VCaP (cell line): Measurements from ENCODE around the gene ZNF630.
A peak's percentile ranks its signal among the peaks of the same experiment; 100 is the strongest.
"Not testable (repeated sequence)": the region's sequence is repeated elsewhere in the genome, so short reads cannot be mapped to it uniquely, and the experiment has no call there.

ENCODE experiments used
- H3K27ac ChIP-seq: fragments of 450-650 bp; 2 replicates; pipeline ENCODE4 v1.5.1; 2017
- TF ChIP-seq, protein P1 (sequence below): fragments of 450-650 bp; conservative IDR thresholded peaks from 2 replicates; pipeline ENCODE4 v1.5.1; 2017; ENCODE audit warnings: mild to moderate bottlenecking, moderate library complexity

The ZNF630 gene

DNA sequence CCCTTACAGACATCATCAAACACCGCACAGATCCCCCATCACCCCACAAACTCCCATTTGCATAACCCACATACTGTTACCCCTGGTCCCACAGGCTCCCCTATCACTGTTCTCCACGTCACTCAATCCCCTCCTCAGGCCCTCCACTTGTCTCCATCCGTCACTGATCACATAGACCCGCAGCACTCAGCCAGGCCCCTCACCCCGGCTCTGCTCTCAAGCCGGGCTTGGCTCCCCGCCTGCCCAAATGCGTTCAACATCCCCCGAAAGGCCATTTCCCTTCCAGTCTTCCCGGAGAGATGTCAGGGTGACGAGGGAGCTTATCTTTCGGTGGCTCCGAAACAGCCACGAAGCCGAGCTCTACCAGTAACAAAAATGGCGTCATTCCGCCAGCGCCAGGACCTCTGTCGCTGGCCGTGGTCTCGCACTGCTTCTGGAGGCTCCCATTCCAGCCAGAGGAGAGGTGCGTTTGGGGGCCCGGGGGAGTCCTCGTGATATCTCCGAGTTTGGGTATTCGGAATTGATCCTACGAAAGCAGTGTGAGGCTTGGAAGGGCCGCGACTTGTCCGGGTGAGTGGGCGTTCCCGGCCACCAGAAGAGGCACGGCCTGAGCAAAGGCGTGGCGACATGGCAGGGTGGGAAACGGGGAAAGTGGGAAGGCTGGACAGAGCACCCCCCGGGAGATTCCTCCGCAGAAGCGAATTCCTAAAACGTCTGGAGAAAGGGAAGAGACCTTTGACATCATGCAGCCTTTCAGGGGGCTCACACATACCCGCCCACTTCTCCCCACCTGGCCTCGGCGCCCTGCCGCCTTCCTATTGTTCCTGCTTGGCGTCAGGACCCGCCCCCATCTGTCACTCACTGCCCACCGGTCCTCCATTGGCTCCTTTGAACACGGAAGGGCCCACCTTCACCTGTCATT is at the start of gene ZNF630:
Gene ZNF630 (minus strand): TSS at position 577 of the 922 bp plus-strand sequence. CDS start 4,754 bp downstream, outside the sequence.
- H3K27ac ChIP-seq = peak within 1 kb of the TSS; percentile 86

GRCh38 chrX:48107717-48108116 is 36.3 kb upstream of the ZNF630 start:
- TF ChIP-seq, protein P1, sequence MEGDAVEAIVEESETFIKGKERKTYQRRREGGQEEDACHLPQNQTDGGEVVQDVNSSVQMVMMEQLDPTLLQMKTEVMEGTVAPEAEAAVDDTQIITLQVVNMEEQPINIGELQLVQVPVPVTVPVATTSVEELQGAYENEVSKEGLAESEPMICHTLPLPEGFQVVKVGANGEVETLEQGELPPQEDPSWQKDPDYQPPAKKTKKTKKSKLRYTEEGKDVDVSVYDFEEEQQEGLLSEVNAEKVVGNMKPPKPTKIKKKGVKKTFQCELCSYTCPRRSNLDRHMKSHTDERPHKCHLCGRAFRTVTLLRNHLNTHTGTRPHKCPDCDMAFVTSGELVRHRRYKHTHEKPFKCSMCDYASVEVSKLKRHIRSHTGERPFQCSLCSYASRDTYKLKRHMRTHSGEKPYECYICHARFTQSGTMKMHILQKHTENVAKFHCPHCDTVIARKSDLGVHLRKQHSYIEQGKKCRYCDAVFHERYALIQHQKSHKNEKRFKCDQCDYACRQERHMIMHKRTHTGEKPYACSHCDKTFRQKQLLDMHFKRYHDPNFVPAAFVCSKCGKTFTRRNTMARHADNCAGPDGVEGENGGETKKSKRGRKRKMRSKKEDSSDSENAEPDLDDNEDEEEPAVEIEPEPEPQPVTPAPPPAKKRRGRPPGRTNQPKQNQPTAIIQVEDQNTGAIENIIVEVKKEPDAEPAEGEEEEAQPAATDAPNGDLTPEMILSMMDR = no peak
- no peak overlapping the region for H3K27ac ChIP-seq

More for the DNA sequence above, at the start of gene ZNF630:
- TF ChIP-seq, protein P1 = no peak

- TF ChIP-seq, protein P1 = no peak
- no peak overlapping the region for H3K27ac ChIP-seq
Observed at GRCh38 chrX:48102874-48103374, 31.5 kb upstream of the ZNF630 start.

DNA sequence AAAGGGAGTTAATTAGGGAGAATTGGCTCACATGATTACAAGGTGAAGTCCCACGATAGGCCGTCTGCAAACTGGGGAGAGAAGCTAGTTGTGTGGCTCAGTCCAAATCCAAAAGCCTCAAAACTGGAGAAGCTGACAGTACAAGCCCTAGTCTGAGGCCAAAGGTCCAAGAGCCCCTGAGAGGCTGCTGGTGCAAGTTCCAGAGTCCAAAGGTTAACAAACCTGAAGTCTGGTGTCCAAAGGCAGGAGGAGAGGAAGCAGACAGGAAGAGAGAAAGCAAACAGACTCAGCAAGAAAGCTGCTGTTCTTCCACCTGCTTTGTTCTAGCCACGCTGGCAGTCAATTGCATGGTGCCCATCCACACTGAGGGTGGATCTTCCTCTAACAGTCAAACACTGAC is 30.0 kb upstream of the ZNF630 start:
- H3K27ac ChIP-seq = no peak overlapping the region
- TF ChIP-seq, protein P1 = no peak

DNA sequence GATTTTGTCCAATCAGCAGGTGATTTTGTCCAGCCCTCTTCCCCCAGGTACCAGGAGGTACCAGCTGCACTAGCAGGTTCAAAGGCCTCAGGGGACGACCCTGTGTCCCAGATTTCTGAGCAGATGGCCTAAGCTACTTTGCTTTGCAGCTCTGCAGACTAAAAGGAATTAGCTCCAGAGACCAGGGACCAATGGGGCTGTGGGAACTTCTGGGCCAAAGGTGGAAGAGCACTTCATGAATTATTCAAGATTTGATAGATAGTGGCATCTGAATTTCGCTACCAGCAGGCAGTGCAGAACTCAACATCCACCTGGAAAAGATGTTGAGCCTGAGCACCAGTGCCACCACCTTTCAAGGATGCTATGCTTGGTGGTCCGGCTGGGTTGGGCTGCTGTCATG is 21.1 kb upstream of the ZNF630 start:
- H3K27ac ChIP-seq = not testable (repeated sequence)

DNA sequence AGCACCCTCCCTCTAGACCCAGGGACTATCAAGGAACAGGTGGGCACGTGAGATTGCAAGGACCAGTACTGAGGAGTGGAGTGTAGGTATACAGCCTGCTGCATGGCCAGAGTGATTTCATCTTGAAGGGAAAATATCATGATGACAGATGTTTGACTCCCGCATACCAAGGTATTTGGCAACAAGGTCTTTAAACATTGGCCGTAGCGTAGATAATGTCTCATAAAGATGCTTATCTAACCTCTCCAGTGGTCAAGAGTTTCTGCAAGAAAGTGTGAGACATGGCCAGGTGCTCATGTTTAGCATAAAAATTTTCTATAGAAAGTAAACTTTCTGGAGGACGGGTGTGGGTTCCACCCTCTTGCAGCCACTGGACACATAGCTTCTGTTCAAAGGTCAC is 18.7 kb upstream of the ZNF630 start:
- H3K27ac ChIP-seq = no peak overlapping the region
- TF ChIP-seq, protein P1 = no peak

- TF ChIP-seq, protein P1 = no peak
Observed at GRCh38 chrX:48086082-48086481, 14.6 kb upstream of the ZNF630 start.

GRCh38 chrX:48083706-48084105 is 12.3 kb upstream of the ZNF630 start:
- TF ChIP-seq, protein P1 = no peak
- H3K27ac ChIP-seq = peak overlapping the region; percentile 38

More at GRCh38 chrX:48086082-48086481, 14.6 kb upstream of the ZNF630 start:
- no peak overlapping the region for H3K27ac ChIP-seq
